Activated CD4-positive, alpha-beta T cell treated with anti-CD3 and anti-CD28 coated beads, Interleukin-2, Interleukin-4, amounts not matched to agents 100 ng/mL and 50 ng/mL, durations not matched to agents 16 hours and 8 hours (primary cell): ENCODE results near the gene SEZ6.
"Not testable (repeated sequence)": the region's sequence is repeated elsewhere in the genome, so short reads cannot be mapped to it uniquely, and the experiment has no call there.

Experiments
- DNase-seq: peaks from one replicate; pipeline ENCODE4 v3.0.0-alpha.2; 2020; ENCODE audit warnings: low spot score

SEZ6 gene

GRCh38 chr17:28935744-28936460 is 69.9 kb downstream of the SEZ6 start:
- no peak for DNase-seq

DNA sequence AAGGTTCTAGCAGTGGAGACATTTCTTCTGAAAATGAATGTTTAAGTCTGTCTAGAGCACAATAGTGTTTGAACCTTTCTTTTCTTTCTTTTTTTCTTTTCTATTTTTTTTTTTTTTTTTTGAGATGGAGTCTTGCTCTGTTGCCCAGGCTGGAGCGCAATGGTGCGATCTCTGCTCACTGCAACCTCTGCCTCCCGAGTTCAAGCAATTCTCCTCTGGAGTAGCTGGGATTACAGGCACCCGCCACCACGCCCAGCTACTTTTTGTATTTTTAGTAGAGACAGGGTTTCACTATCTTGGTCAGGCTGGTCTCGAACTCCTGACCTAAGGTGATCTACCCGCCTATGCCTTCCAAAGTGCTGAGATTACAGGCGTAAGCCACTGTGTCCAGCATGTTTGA is 71.3 kb downstream of the SEZ6 start:
- not testable (repeated sequence) for DNase-seq

GRCh38 chr17:28929787-28930186 is 76.0 kb downstream of the SEZ6 start:
- no peak for DNase-seq

DNA sequence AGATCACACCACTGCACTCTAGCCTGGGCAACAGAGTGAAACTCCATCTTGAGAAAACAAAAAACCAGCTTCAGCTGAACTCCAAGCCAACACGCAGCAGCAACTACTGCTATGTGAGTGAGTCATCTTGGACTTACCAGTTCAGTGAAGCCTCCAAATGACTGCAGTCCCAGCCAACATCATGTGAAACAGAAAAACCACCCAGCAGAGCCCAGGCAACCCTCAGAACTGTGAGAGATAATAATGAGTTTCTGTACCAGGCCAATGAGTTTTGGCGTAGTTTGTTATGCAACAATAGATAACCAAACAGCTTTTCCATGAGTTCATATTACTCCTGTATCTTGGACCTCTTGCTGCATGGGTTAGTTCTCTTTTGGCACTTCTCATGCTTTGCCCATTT is 77.8 kb downstream of the SEZ6 start:
- DNase-seq, result peak; percentile 54

GRCh38 chr17:28926786-28927185 is 79.0 kb downstream of the SEZ6 start:
- no peak for DNase-seq

DNA sequence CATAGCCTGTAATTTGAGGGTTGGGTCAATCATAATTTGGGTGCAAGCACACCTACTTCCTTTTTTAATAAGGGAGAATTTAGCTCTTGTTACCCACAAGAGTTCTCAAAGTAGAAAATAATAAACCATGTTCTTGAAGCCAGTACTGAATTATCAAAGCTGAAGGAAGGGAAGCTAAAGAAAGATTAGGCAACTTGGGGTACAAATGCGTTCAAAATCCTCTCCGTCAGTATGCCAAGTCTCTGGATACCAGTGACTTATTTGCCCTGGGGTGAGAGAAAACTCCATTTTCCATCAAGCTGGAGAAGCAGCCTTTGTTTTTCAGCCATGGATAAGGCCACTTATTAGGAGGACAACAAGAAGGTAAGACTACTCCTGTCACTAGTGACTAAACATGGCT is 79.5 kb downstream of the SEZ6 start:
- no peak for DNase-seq

DNA sequence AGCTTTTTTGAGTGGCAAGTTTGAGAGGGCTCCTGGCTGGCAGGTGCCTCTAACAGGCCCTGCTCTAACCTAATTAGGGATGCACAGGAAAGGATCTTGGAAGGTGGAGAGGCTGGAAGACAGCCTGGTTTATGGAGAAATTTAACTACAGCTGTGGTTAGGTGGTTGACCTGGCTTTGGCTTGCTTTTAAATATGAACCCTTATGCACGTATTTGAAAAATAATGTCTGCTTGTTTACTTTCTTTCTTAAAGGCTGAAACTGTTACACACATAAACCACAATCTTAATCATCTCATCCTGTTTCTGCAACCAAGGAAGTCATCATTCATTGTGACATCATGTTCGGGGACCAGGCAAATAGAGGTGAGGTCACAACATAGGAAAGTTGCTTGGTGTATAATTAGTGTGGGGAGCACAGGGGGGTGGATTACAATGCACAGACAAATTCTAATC is 79.9 kb downstream of the SEZ6 start:
- DNase-seq, result peak; percentile 82

DNA sequence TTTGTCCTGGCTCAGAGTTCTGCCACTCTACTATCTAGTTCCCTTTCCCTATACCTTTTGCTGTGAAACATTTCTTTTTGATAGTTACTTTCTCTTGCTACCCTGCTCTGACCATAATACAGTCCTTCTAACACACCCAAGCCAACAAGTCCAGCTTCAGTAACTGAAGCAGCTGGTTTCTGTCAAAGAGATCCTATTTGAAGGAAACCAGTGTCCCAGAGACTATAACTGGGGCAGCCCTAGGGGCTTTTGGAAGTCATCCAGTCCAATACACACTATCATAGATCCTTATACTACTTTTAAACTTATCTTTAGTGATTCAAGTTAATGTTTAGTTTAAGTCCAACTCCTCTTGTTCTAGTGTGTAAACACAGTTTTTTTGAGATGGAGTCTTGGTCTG is 85.6 kb downstream of the SEZ6 start:
- DNase-seq, result no peak

- no peak for DNase-seq
These were observed 87.5 kb downstream of the SEZ6 start for GRCh38 chr17:28918295-28918694.

- no peak for DNase-seq
These were observed 88.4 kb downstream of the SEZ6 start for GRCh38 chr17:28917465-28917864.

DNA sequence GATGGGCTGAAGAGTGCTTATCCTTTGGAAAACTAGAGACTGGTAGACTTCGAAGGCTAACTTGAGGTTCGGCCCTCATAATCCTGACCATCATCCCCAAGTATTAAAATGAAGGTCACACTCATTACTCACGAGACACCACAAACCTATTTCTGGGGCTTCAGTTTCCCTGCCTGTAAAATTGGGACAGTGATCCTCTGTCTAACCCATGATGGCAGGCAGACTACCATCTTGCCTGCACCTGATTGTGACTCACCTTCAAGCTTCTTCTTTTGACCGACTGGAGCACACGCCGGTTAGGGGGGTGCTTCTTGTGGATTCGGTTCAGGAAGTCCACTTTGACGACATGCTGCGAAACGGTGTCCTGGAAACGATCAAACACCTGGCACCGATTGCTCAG is 88.8 kb downstream of the SEZ6 start:
- no peak for DNase-seq

- DNase-seq, result peak; percentile 34
These were observed 89.4 kb downstream of the SEZ6 start for GRCh38 chr17:28916302-28916934.

- no peak for DNase-seq
These were observed 92.9 kb downstream of the SEZ6 start for GRCh38 chr17:28912938-28913333.

GRCh38 chr17:28912281-28912937 is 93.4 kb downstream of the SEZ6 start:
- no peak for DNase-seq

DNA sequence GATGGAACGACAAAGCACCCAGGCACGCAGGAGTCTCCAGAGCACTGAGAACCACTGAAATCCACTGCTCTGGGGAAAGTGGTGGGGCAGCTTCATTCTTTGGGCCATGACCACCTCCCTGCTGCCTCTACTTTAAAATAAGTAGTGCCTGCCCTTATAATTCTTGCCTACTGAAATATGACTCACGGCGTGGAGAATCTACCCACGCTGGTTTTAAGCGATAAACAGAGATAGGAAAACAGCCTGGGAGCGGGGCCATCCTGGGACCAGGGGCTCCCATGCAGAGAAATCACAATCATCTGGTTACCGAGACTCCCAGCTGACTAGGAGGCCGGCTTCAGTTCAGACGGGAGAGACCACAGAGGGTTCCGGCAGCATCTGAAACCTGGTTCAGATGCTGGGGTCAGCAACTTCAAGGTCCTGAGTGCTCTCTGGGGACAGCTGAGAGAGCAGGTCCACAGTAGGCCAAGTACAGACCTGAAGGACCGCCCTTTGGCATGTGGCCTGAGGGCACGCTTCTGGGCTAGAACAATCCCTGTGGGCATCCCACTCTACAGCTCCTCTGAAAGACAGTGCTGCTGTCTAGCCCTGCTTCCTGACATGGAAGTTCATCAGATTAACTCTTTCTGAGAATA is 94.3 kb downstream of the SEZ6 start:
- DNase-seq, result no peak

- no peak for DNase-seq
These were observed 95.3 kb downstream of the SEZ6 start for GRCh38 chr17:28910534-28910933.

- DNase-seq, result no peak
These were observed 97.1 kb downstream of the SEZ6 start for GRCh38 chr17:28908640-28909167.

DNA sequence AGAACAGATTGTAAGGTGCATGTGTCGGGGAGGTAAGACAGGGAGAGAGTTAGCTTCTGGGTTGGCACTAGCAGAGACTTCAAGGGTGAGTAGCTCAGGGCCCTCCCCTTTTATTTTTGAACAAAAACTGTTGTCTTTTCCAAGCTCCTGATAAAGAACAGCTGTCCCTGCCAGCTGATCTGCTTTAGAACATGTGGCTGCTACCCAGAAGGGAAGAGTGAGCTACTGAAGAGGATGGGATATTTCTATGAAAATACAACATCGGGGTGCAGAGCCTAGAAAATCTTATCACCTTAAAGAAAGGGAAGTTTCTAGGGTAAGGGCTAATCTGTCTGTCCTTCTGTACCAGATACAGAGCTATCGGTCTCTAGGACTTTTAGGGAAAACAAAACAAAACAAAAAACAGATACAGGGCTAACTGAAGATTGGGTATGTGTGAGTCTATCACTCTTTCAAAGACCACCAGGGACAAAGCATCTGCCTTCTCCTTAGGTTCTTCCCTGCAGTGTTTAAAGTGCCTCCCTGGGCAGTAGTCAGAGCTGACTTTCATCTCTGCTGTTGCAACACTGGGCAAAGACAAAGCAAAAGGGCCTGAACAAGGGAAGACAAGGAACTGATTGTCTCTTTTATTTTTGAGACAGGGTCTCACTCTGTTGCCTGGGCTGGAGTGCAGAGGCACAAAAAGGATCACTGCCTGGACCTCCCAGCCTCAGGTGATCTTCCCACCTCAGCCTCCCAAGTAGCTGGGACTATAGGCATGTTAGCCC is 97.9 kb downstream of the SEZ6 start:
- DNase-seq, result no peak

- DNase-seq, result no peak
These were observed 99.0 kb downstream of the SEZ6 start for GRCh38 chr17:28906706-28907438.

DNA sequence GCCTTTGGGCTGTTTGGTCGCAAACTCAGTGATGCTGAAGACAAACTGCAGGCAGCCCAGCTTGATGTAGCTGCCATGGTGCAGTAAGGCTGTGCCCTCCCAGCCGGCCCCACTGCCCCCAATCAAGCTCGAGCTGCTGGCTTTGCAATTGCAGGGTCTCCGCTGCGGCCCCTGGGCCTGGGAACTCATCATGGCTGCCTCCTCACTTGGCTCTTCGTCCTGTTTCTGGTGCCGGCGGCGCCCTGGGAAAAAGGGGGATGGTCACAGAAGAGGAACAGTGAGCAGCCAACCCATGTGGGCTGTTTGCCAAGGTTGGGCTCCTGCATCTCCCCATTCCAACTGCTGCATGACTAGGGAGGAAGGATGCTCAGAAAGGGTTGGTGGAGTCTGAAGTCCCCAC is 99.6 kb downstream of the SEZ6 start:
- no peak for DNase-seq
